ENCODE measurements around the gene WDR74. TPM values are rescaled to one million over a fixed set of nuclear protein-coding genes. Genes with fewer than 3 reads are reported as not detected.

WDR74 gene
- total and polyA plus RNA-seq, 12 donors, result 17.7 to 62.4 (median 23.7) TPM

DNA sequence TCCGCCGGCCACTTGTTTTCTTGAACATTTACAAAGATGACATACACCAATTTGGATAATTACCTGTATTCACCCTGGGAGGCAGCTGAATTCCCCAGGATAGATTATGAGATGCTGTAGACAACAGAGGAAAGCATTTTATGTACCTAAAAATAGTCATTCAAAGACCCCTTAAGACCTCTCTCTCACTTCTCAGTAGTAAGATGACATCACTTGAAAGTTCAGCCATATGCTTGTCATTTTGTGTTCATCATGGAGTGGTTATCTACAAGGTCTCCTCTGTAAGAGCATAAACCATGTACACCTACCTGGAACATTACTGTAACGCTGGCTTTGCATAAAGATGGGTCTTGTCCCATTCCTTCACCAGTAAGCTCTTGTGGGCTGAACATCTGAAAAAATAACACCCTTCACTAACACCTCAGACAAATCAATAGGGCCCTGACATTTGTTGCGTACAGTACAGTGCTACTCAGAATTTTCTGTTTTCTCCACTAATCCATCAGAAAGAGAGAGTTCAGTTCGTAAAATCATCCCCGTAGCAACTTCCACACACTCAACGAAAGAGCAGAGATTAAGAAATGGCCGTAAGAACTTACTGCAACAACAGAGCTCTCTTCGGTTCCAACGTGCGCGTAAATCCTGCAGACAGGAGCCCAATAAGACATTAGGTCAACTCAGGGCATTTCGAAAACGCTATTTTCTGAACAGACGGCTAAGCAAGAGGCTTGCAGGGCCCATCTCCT lies 15.6 kb upstream of the WDR74 start:
- Histone ChIP-seq H3K27me3 (no peaks in the 10 kb centered on the region), H3K4me3 (peak overlapping the region; percentile 51 to 98 (median 68)), H3K27ac (peak overlapping the region; percentile 1 to 88 (median 77)), H3K4me1 (peaks cover 12 to 49% (median 29%) of the 10 kb centered on the region in 9 donors), H3K9me3 (no peaks in the 10 kb centered on the region), H3K36me3 (peaks cover 0 to 39% (median 29%) of the 10 kb centered on the region in 9 donors)
- intact Hi-C loops (cut with DNase I), result loop anchor here in 4 of 10 donors (1.0 to 10.0 kb wide), 5 partner anchors 12 to 280 kb away; partner anchors contain the start of genes TMEM179B (in 2 of the 4), EEF1G (in 1 of the 4) and TUT1 (in 1 of the 4)
- peak in 3 of 8 donors; percentile 2 to 13 (median 5) for ATAC-seq
- TF ChIP-seq, protein P1, sequence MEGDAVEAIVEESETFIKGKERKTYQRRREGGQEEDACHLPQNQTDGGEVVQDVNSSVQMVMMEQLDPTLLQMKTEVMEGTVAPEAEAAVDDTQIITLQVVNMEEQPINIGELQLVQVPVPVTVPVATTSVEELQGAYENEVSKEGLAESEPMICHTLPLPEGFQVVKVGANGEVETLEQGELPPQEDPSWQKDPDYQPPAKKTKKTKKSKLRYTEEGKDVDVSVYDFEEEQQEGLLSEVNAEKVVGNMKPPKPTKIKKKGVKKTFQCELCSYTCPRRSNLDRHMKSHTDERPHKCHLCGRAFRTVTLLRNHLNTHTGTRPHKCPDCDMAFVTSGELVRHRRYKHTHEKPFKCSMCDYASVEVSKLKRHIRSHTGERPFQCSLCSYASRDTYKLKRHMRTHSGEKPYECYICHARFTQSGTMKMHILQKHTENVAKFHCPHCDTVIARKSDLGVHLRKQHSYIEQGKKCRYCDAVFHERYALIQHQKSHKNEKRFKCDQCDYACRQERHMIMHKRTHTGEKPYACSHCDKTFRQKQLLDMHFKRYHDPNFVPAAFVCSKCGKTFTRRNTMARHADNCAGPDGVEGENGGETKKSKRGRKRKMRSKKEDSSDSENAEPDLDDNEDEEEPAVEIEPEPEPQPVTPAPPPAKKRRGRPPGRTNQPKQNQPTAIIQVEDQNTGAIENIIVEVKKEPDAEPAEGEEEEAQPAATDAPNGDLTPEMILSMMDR (IDR thresholded peaks at IDR 0.05), result no peak
- WGBS, 2 donors, result 3 to 5% methylated on average over 15 of the region's 15 CpGs
- DNase-seq, result no peak

DNA sequence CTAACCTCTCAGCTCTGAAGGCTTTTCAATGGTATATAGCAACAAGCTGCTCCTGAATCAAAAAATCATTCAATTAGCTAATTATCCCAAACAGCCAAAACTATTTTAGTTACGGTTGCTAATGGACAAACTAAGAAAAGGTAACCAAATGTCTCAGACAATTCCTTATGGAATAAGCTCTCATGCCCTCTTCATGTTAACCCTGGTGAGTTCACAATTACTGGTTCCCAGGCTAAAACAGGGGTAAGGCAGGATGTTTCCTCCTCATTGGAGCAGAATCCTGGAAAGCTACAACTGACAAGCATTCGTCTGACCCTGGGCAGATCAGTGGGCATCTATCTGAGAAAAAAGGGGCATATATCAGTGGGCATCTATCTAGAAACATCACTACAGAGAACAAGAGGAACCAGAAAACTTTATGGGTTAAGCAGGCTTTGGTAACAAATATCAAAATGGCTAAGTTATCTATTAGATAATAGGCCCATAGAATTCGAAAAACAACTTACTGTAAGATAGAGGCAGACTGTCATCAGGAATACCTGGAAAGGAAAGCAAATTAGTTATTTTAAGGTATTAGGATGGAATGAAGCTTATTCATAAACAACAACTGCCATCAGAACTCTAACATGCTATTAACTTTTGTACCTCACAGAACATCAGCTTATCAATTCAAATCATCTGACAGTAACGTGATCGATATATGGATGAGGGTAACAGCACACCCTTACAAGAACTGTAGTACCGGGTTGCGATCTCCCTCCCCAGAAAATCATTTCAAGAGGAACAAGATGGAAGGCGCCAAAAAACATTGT lies 14.8 kb upstream of the WDR74 start:
- Histone ChIP-seq H3K4me1 (peaks cover 12 to 49% (median 29%) of the 10 kb centered on the region in 9 donors), H3K36me3 (peaks cover 0 to 39% (median 29%) of the 10 kb centered on the region in 9 donors), H3K27ac (peak overlapping the region in 4 of 10 donors; percentile 78 to 88 (median 86)), H3K9me3 (no peaks in the 10 kb centered on the region), H3K4me3 (peak overlapping the region; percentile 51 to 98 (median 68)), H3K27me3 (no peaks in the 10 kb centered on the region)
- TF ChIP-seq, protein P1 (IDR thresholded peaks at IDR 0.05), result no peak
- ATAC-seq (no peak), DNase-seq (no peak)
- 13 to 23% methylated on average over 8 of the region's 8 CpGs for WGBS, 2 donors
- intact Hi-C loops (cut with DNase I), result loop anchor here in 2 of 10 donors (1.0 to 10.0 kb wide), 3 partner anchors 11 to 279 kb away; partner anchors contain the start of gene EEF1G (in 1 of the 2)

DNA sequence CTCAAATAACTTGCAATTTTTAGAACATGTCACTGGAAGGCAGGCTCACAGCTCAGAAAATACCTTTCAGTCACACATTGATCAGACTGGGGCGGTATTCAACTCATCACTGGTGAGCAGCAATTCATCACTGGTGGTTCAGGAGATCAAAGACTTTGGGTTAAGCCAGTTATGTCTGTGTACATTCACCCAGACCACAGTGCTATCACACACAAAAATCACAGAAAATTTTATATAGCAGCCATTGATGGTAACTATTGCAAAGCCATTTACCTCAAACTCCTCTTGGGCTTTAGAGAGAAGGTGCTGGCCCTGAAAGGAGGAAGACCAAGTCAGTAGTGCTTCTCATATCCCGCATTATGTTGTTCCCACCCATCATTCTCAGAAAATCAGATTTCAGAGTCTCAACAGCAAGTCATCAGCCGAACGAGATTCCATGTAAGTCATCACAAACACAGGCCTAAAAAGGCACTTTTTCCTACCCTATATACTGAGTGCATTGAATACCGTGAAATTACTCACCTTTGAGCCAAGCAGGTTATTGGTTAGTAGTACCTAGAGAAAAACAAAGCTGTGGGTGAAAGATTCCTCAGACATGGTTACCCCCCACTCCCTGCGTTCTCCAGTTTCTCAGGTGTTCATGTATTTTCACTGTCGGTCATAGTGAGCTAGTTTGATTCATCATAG lies 14.0 kb upstream of the WDR74 start:
- peak overlapping the region in 1 of 10 donors; percentile 23 for H3K27ac ChIP-seq
- 59 to 60% methylated on average over 7 of the region's 7 CpGs for WGBS, 2 donors
- peak overlapping the region in 7 of 10 donors; percentile 65 to 98 (median 75) for H3K4me3 ChIP-seq
- peaks cover 12 to 49% (median 29%) of the 10 kb centered on the region in 9 donors for H3K4me1 ChIP-seq
- H3K9me3 ChIP-seq, result no peaks in the 10 kb centered on the region
- intact Hi-C loops (cut with DNase I), result loop anchor here in 1 of 10 donors (10.0 kb wide), 1 partner anchor 279 kb away; the partner anchor contains the start of gene EEF1G
- TF ChIP-seq, protein P1 (IDR thresholded peaks at IDR 0.05), result no peak
- ATAC-seq, result no peak
- H3K27me3 ChIP-seq, result no peaks in the 10 kb centered on the region
- DNase-seq, result no peak
- peaks cover 0 to 39% (median 29%) of the 10 kb centered on the region in 9 donors for H3K36me3 ChIP-seq
